K562 (cell line): Measurements from ENCODE around the gene CDC27. TPM values are rescaled to one million over a fixed set of nuclear protein-coding genes. Genes with fewer than 3 reads are reported as not detected.

Experiments used
- BHLHE40 ChIP-seq: IDR thresholded peaks from 2 replicates; pipeline ENCODE4 v1.6.1; 2011; ENCODE audit warnings: low read length, improper control_type of control experiment
- CHCHD3 ChIP-seq: fragments of 250-450 bp; sonication (Bioruptor Pico); IDR thresholded peaks from 2 replicates; pipeline ENCODE4 v2.1.2; 2022; ENCODE audit warnings: mild to moderate bottlenecking
- HMG20A ChIP-seq: fragments of 450-650 bp; formaldehyde crosslinking; conservative IDR thresholded peaks from 2 replicates; pipeline ENCODE4 v1.4.0; 2020; ENCODE audit warnings: mild to moderate bottlenecking, mixed read lengths
- ILF3 ChIP-seq: fragments of 450-650 bp; IDR thresholded peaks from 2 replicates; pipeline ENCODE4 v1.6.1; 2018; ENCODE audit warnings: antibody characterized with exemption, mild to moderate bottlenecking, moderate library complexity, borderline replicate concordance
- KDM5B ChIP-seq: fragments of 200-600 bp; sonication (generic); IDR thresholded peaks from 2 replicates; pipeline ENCODE4 v1.6.1; 2012; ENCODE audit warnings: low read depth, mild to moderate bottlenecking, moderate library complexity, low read length, control low read depth, inconsistent platforms; ENCODE audit not compliant: insufficient replicate concordance
- PML ChIP-seq: IDR thresholded peaks from 2 replicates; pipeline ENCODE4 v1.6.1; 2012; ENCODE audit warnings: low read length, inconsistent platforms
- POLR2A ChIP-seq: fragments of 450-650 bp; conservative IDR thresholded peaks from 2 replicates; pipeline ENCODE4 v1.6.1; 2016
- POLR2AphosphoS5 ChIP-seq: IDR thresholded peaks from 2 replicates; pipeline ENCODE4 v1.6.1; 2011; ENCODE audit warnings: mild to moderate bottlenecking, low read depth, low read length, moderate library complexity; ENCODE audit not compliant: control insufficient read depth, insufficient read depth
- POLR2H ChIP-seq: IDR thresholded peaks from 2 replicates; pipeline ENCODE4 v1.6.1; 2016; ENCODE audit warnings: missing genetic modification characterization, low read depth, mild to moderate bottlenecking, control low read depth, missing compliant biosample characterization, moderate library complexity
- RNF2 ChIP-seq: sonication (generic); IDR thresholded peaks from 2 replicates; pipeline ENCODE4 v1.6.1; 2016
- SNAPC5 ChIP-seq: fragments of 250-450 bp; sonication (Bioruptor Pico); IDR thresholded peaks from 2 replicates; pipeline ENCODE4 v1.8.0; 2021; ENCODE audit warnings: moderate library complexity, mild to moderate bottlenecking, inconsistent platforms
- SUPT5H ChIP-seq: fragments of 450-650 bp; IDR thresholded peaks from 2 replicates; pipeline ENCODE4 v1.6.1; 2016
- TBP ChIP-seq: optimal IDR thresholded peaks from 2 replicates; pipeline ENCODE3; 2011; ENCODE audit warnings: low read depth, low read length, improper control_type of control experiment
- TEAD4 ChIP-seq, 2 experiments: sonication (generic) in 1 of 2; formaldehyde crosslinking in 1 of 2; IDR thresholded peaks; 2 replicates each; pipeline versions ENCODE4 v1.6.1 to v1.8.0; 2012 to 2022; ENCODE audit warnings: borderline replicate concordance in 1 of 2, inconsistent platforms in 1 of 2, low read length in 1 of 2, mild to moderate bottlenecking in 1 of 2, missing genetic modification reagents in 1 of 2
- ZBTB33 ChIP-seq: sonication (generic); formaldehyde crosslinking; IDR thresholded peaks from 2 replicates; pipeline ENCODE4 v1.8.1; 2023; ENCODE audit warnings: mild to moderate bottlenecking, missing genetic modification reagents
- ZNF232 ChIP-seq: sonication (generic); formaldehyde crosslinking; IDR thresholded peaks from 2 replicates; pipeline ENCODE4 v1.8.0; 2022; ENCODE audit warnings: mild to moderate bottlenecking, missing genetic modification reagents
- ZNF561 ChIP-seq: fragments of 450-650 bp; formaldehyde crosslinking; conservative IDR thresholded peaks from 2 replicates; pipeline ENCODE4 v1.4.0; 2020; ENCODE audit warnings: mild to moderate bottlenecking, moderate library complexity
- polyA plus RNA-seq, 8 experiments: library from polyadenylated mRNA; depleted of rRNA in 4 of 8; stranded (reverse) in 5 of 8; unstranded in 3 of 8; fragments of >200 nt; fragmentation: Nextera tagmentation in 2 of 8; fragmentation: Illumina TruSeq in 1 of 8; extraction: Ambion mirVana in 2 of 8; extraction: Trizol in 1 of 8; gene quantifications; 2 replicates each; pipeline versions ENCODE4 v1.2.1 to v1.2.3, GENCODE V29; 2011 to 2014; ENCODE audit warnings: inconsistent platforms in 1 of 8, missing spikeins in 1 of 8
- total RNA-seq, 7 experiments: library from RNA; depleted of rRNA in 6 of 7; stranded (reverse); fragments of >200 nt in 6 of 7; fragmentation: Illumina TruSeq in 2 of 7; extraction: Trizol in 2 of 7; gene quantifications; 2 replicates each; pipeline versions ENCODE4 v1.2.1 to v1.2.3, GENCODE V29; 2011 to 2021; ENCODE audit warnings: low replicate concordance in 1 of 7
- TF ChIP-seq, protein P1 (sequence below): IDR thresholded peaks from 2 replicates; pipeline ENCODE4 v1.6.1; 2011; ENCODE audit not compliant: insufficient read length; ENCODE audit errors: extremely low read depth
- TF ChIP-seq, protein P2 (sequence below): fragments of 250-450 bp; sonication (Bioruptor Pico); IDR thresholded peaks from 2 replicates; pipeline ENCODE4 v1.9.0; 2021; ENCODE audit warnings: mild to moderate bottlenecking
- TF ChIP-seq, protein P3 (sequence below), 2 experiments: fragments of 450-650 bp; IDR thresholded peaks; 2 replicates each; pipeline ENCODE4 v1.6.1; 2018; ENCODE audit warnings: mild to moderate bottlenecking in 2 of 2, low read depth in 1 of 2; ENCODE audit not compliant: partially characterized antibody in 2 of 2

The CDC27 gene
- total and polyA plus RNA-seq, 9 of the 15 experiments (the other 6 are each of a cell fraction or from before 2014, with no cell fraction given) = 28.6 to 155 (median 94.1) TPM

DNA sequence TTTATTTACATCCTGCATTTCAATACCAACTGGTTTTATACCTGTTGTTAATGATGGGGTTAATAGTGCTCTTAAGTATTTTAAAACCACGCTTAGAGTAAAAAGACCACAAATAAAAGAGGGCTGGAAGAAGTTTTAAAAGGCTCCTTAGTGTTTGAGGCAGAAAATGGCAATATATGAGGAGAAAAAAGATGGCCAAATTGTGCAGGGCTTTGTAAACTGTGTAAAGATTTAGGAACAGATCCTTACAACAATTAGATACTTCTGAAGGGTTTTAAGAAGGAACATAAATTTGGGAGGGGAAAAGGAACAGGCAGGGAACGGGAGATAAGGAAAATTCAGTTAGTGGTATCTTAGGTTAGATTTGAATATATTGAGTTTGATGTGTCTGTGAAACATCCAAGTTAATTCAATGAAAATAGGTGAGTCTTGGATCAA lies 12.7 kb downstream of the CDC27 start (continued):
- TF ChIP-seq, protein P1, sequence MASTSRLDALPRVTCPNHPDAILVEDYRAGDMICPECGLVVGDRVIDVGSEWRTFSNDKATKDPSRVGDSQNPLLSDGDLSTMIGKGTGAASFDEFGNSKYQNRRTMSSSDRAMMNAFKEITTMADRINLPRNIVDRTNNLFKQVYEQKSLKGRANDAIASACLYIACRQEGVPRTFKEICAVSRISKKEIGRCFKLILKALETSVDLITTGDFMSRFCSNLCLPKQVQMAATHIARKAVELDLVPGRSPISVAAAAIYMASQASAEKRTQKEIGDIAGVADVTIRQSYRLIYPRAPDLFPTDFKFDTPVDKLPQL = peak; percentile 79
- TF ChIP-seq SNAPC5 (peak; percentile 71), ZBTB33 (CRISPR knock-in tag) (no peak), HMG20A (CRISPR knock-in tag) (no peak), ILF3 (0 out of 2 replicates have a peak, but pooled peaks have one; percentile 27), CHCHD3 (CRISPR knock-in tag) (peak; percentile 77; the same call in 1 of the 2 replicates), TBP (peak; percentile 96), POLR2H (tag) (peak; percentile 50; the same call in 1 of the 2 replicates), ZNF561 (CRISPR knock-in tag) (no peak), PML (peak; percentile 93), ZNF232 (no peak), TEAD4 (IDR thresholded peaks at IDR 0.05; ENCODE audit: low read length) (peak; percentile 48), TEAD4 (CRISPR knock-in tag; IDR thresholded peaks at IDR 0.05; ENCODE audit: borderline replicate concordance) (no peak), RNF2 (0 out of 2 replicates have a peak, but pooled peaks have one; percentile 17), SUPT5H (peak; percentile 83), KDM5B (no peak), POLR2AphosphoS5 (peak; percentile 81), POLR2A (peak; percentile 93), BHLHE40 (no peak)
- TF ChIP-seq, protein P2, sequence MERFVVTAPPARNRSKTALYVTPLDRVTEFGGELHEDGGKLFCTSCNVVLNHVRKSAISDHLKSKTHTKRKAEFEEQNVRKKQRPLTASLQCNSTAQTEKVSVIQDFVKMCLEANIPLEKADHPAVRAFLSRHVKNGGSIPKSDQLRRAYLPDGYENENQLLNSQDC (CRISPR knock-in tag) = peak; percentile 88; the same call in 1 of the 2 replicates
- TF ChIP-seq, protein P3, sequence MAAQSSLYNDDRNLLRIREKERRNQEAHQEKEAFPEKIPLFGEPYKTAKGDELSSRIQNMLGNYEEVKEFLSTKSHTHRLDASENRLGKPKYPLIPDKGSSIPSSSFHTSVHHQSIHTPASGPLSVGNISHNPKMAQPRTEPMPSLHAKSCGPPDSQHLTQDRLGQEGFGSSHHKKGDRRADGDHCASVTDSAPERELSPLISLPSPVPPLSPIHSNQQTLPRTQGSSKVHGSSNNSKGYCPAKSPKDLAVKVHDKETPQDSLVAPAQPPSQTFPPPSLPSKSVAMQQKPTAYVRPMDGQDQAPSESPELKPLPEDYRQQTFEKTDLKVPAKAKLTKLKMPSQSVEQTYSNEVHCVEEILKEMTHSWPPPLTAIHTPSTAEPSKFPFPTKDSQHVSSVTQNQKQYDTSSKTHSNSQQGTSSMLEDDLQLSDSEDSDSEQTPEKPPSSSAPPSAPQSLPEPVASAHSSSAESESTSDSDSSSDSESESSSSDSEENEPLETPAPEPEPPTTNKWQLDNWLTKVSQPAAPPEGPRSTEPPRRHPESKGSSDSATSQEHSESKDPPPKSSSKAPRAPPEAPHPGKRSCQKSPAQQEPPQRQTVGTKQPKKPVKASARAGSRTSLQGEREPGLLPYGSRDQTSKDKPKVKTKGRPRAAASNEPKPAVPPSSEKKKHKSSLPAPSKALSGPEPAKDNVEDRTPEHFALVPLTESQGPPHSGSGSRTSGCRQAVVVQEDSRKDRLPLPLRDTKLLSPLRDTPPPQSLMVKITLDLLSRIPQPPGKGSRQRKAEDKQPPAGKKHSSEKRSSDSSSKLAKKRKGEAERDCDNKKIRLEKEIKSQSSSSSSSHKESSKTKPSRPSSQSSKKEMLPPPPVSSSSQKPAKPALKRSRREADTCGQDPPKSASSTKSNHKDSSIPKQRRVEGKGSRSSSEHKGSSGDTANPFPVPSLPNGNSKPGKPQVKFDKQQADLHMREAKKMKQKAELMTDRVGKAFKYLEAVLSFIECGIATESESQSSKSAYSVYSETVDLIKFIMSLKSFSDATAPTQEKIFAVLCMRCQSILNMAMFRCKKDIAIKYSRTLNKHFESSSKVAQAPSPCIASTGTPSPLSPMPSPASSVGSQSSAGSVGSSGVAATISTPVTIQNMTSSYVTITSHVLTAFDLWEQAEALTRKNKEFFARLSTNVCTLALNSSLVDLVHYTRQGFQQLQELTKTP (IDR thresholded peaks at IDR 0.05; ENCODE audit: low read depth in 1 of 2, partially characterized antibody in 2 of 2) = no peak
